Caco-2 (cell line): ENCODE results near the gene STYK1. TPM values are rescaled to one million over a fixed set of nuclear protein-coding genes. Genes with fewer than 3 reads are reported as not detected.
A peak's percentile ranks its signal among the peaks of the same experiment; 100 is the strongest.

Experiments used
- BruUV-seq: library from RNA; stranded (reverse); fragments of 400-500 nt; replicated peaks from 2 replicates; lab custom pipeline; 2021; lab: Mats Ljungman, UMichigan
- CTCF ChIA-PET: fragments of 300-600 bp; sonication (Branson Sonifier 250); formaldehyde crosslinking; loops from one replicate; lab custom pipeline; 2022; ENCODE audit warnings: antibody characterized with exemption; lab: Charles Lee
- POLR2A ChIA-PET: fragments of 300-600 bp; sonication (Branson Sonifier 250); formaldehyde crosslinking; loops from one replicate; lab custom pipeline; 2022; ENCODE audit warnings: antibody characterized with exemption; lab: Charles Lee
- DNase-seq, 2 experiments: peaks; one replicate each; pipeline versions ENCODE4 v3.0.0 to v3.0.0-alpha.2; 2020 to 2022
- H3K27me3 ChIP-seq: replicated peaks from 2 replicates; pipeline ENCODE4 v1.6.0; 2011; ENCODE audit warnings: low read length; ENCODE audit not compliant: control insufficient read depth, insufficient read depth
- H3K36me3 ChIP-seq: 2 replicates; pipeline ENCODE4 v1.5.1; 2011; ENCODE audit warnings: low read length; ENCODE audit not compliant: control insufficient read depth, insufficient read depth
- H3K4me1 ChIP-seq: fragments of 250-450 bp; sonication (Bioruptor Pico); 2 replicates; pipeline ENCODE4 v1.5.1; 2020; ENCODE audit warnings: mild to moderate bottlenecking
- H3K4me3 ChIP-seq: 2 replicates; pipeline ENCODE4 v1.5.1; 2011; ENCODE audit warnings: low read depth, mild to moderate bottlenecking, control low read depth, low read length
- H3K9me3 ChIP-seq: fragments of 250-450 bp; sonication (Bioruptor Pico); 2 replicates; pipeline ENCODE4 v1.5.1; 2020; ENCODE audit warnings: mild to moderate bottlenecking, moderate library complexity
- H3K27ac Mint-ChIP-seq: one replicate; pipeline ENCODE4 v1.8.0; 2022; ENCODE audit warnings: mixed read lengths; ENCODE audit not compliant: unreplicated experiment
- H3K27me3 Mint-ChIP-seq: one replicate; pipeline ENCODE4 v1.8.0; 2022; ENCODE audit warnings: mixed read lengths; ENCODE audit not compliant: insufficient read depth, unreplicated experiment
- H3K36me3 Mint-ChIP-seq: one replicate; pipeline ENCODE4 v1.8.0; 2022; ENCODE audit warnings: mild to moderate bottlenecking, mixed read lengths; ENCODE audit not compliant: insufficient read depth, unreplicated experiment
- H3K4me1 Mint-ChIP-seq: one replicate; pipeline ENCODE4 v1.8.0; 2022; ENCODE audit warnings: low read depth, mixed read lengths; ENCODE audit not compliant: unreplicated experiment
- H3K4me3 Mint-ChIP-seq: one replicate; pipeline ENCODE4 v1.8.0; 2022; ENCODE audit warnings: mild to moderate bottlenecking, moderate library complexity, mixed read lengths; ENCODE audit not compliant: unreplicated experiment
- H3K9me3 Mint-ChIP-seq: one replicate; pipeline ENCODE4 v1.8.0; 2022; ENCODE audit warnings: mixed read lengths; ENCODE audit not compliant: unreplicated experiment
- intact Hi-C: fragments of 100-400 bp; cut with micrococcal nuclease; formaldehyde crosslinking; loops from one replicate; pipeline ENCODE4 v1.10.0; 2022; ENCODE audit not compliant: unreplicated experiment
- total RNA-seq: library from RNA; stranded (reverse); gene quantifications from 2 replicates; pipeline ENCODE4 v1.2.3, GENCODE V29; 2022
- TF ChIP-seq, protein P1 (sequence below), 2 experiments: fragments of 200-600 bp in 1 of 2; IDR thresholded peaks; 1 replicate in 1 of 2; 2 replicates in 1 of 2; pipeline versions ENCODE4 v1.5.1 to v1.8.0; 2011 to 2022; ENCODE audit warnings: antibody characterized with exemption in 1 of 2, control low read depth in 1 of 2, inconsistent platforms in 1 of 2, low read depth in 1 of 2, low read length in 1 of 2, mild to moderate bottlenecking in 1 of 2, moderate library complexity in 1 of 2; ENCODE audit not compliant: insufficient read depth in 1 of 2, severe bottlenecking in 1 of 2, unreplicated experiment in 1 of 2

Gene STYK1
- total RNA-seq, 1 experiment from 2014 or later, result 4.5 TPM

DNA sequence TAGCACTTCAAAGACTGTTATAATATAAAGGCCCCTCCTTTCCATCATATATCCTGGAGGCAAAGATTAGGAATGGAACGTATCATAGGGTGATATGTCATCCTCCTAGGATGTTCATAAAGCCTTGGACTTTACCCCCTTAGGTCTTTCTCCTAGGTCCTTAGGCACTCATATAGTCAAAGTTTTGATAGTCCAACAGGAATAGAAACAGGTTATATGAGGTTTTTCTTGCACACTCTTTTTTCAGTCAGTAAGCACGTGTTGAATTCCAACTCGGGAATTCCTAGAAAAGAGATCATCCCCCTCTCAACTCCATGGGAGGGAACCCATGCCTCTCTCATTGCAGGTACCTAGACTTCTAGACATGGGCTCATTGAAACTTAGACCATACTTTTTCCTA lies 40.3 kb downstream of the STYK1 start:
- intact Hi-C loops, result loop anchor here (2.0 kb wide), 1 partner anchor 41 kb away; the partner anchor contains the start of gene STYK1
- H3K9me3 Mint-ChIP-seq, result no peaks in the 10 kb centered on the region
- peak in 1 of 2 experiments; percentile 25 for DNase-seq
- ChIA-PET POLR2A (no interaction called here), CTCF (no interaction called here)
- H3K27ac Mint-ChIP-seq, result no peak overlapping the region
- H3K4me3 Mint-ChIP-seq, result no peak overlapping the region
- Histone ChIP-seq H3K4me3 (no peak overlapping the region), H3K4me1 (peaks cover 44% of the 10 kb centered on the region), H3K27me3 (no peaks in the 10 kb centered on the region), H3K36me3 (no peaks in the 10 kb centered on the region), H3K9me3 (no peaks in the 10 kb centered on the region)
- TF ChIP-seq, protein P1, sequence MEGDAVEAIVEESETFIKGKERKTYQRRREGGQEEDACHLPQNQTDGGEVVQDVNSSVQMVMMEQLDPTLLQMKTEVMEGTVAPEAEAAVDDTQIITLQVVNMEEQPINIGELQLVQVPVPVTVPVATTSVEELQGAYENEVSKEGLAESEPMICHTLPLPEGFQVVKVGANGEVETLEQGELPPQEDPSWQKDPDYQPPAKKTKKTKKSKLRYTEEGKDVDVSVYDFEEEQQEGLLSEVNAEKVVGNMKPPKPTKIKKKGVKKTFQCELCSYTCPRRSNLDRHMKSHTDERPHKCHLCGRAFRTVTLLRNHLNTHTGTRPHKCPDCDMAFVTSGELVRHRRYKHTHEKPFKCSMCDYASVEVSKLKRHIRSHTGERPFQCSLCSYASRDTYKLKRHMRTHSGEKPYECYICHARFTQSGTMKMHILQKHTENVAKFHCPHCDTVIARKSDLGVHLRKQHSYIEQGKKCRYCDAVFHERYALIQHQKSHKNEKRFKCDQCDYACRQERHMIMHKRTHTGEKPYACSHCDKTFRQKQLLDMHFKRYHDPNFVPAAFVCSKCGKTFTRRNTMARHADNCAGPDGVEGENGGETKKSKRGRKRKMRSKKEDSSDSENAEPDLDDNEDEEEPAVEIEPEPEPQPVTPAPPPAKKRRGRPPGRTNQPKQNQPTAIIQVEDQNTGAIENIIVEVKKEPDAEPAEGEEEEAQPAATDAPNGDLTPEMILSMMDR (IDR thresholded peaks at IDR 0.05; ENCODE audit: insufficient read depth in 1 of 2, low read depth in 1 of 2, low read length in 1 of 2, severe bottlenecking in 1 of 2, unreplicated experiment in 1 of 2), result no peak
- H3K36me3 Mint-ChIP-seq, result no peaks in the 10 kb centered on the region
- no TSS peak for BruUV-seq
- H3K27me3 Mint-ChIP-seq, result no peaks in the 10 kb centered on the region
- H3K4me1 Mint-ChIP-seq, result peaks cover 41% of the 10 kb centered on the region

DNA sequence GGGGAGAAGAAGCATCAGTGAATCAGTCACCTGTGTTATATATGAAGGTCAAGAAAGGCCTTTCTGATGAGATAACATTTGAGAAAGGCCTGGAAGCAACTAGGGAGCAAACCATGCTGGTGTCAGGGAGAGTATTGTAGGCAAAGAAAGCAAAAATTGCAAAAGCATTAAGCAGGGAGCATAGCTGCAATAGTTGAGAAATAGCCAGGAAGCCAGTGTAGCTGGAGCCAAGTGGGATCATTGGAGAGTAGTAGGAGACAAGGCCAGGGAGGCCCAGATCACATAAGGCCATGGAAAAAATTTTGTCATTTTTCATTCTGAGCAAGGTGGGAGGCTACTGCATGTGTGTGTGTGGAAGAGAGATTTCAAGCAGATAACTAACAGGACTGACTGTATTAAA lies 41.6 kb downstream of the STYK1 start:
- peaks cover 41% of the 10 kb centered on the region for H3K4me1 Mint-ChIP-seq
- DNase-seq, result no peak
- CTCF ChIA-PET, result no interaction called here
- intact Hi-C loops, result loop anchor here (2.0 kb wide), 1 partner anchor 43 kb away; the partner anchor contains the start of gene STYK1
- no peak overlapping the region for H3K27ac Mint-ChIP-seq
- H3K27me3 ChIP-seq, result no peaks in the 10 kb centered on the region
- H3K4me3 Mint-ChIP-seq, result no peak overlapping the region
- peaks cover 40% of the 10 kb centered on the region for H3K4me1 ChIP-seq
- H3K36me3 ChIP-seq, result no peaks in the 10 kb centered on the region
- no peaks in the 10 kb centered on the region for H3K9me3 ChIP-seq
- H3K27me3 Mint-ChIP-seq, result no peaks in the 10 kb centered on the region
- POLR2A ChIA-PET, result no interaction called here
- H3K4me3 ChIP-seq, result no peak overlapping the region
- no peaks in the 10 kb centered on the region for H3K9me3 Mint-ChIP-seq
- no peaks in the 10 kb centered on the region for H3K36me3 Mint-ChIP-seq
- TF ChIP-seq, protein P1 (IDR thresholded peaks at IDR 0.05; ENCODE audit: insufficient read depth in 1 of 2, low read depth in 1 of 2, low read length in 1 of 2, severe bottlenecking in 1 of 2, unreplicated experiment in 1 of 2), result no peak
- BruUV-seq, result no TSS peak

DNA sequence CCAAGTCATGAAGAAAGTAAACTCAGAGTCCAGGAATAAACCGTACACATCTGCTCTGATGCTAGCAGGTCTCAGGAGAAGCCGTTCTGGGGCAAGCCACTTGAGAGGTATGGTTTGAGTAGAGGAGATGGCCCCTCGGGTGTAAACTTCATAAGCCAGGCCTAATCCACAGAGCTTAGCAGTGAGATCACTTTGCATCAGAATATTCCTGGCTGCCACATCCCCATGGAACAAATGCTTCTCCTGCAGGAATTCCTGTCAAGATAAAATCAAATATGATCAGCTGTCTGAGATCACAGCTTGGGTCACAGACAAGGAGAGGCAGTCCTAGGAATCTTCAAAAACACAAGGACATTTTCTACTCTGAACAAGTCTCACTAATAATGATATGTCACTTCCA lies 49.2 kb downstream of the STYK1 start:
- Mint-ChIP-seq H3K9me3 (no peaks in the 10 kb centered on the region), H3K4me3 (no peak overlapping the region), H3K36me3 (no peaks in the 10 kb centered on the region), H3K4me1 (no peaks in the 10 kb centered on the region), H3K27ac (no peak overlapping the region), H3K27me3 (no peaks in the 10 kb centered on the region)
- BruUV-seq, result no TSS peak
- TF ChIP-seq, protein P1 (IDR thresholded peaks at IDR 0.05; ENCODE audit: insufficient read depth in 1 of 2, low read depth in 1 of 2, low read length in 1 of 2, severe bottlenecking in 1 of 2, unreplicated experiment in 1 of 2), result no peak
- no peaks in the 10 kb centered on the region for H3K9me3 ChIP-seq
- H3K36me3 ChIP-seq, result no peaks in the 10 kb centered on the region
- ChIA-PET CTCF (no interaction called here), POLR2A (no interaction called here)
- no peak for DNase-seq
- intact Hi-C loops, result no loop called here
- no peaks in the 10 kb centered on the region for H3K27me3 ChIP-seq
- H3K4me3 ChIP-seq, result no peak overlapping the region
- no peaks in the 10 kb centered on the region for H3K4me1 ChIP-seq
